OCI-LY7 (cell line): ENCODE measurements around the gene MEMO1. TPM values are rescaled to one million over a fixed set of nuclear protein-coding genes. Genes with fewer than 3 reads are reported as not detected.
"Not testable (repeated sequence)": the region's sequence is repeated elsewhere in the genome, so short reads cannot be mapped to it uniquely, and the experiment has no call there.

Source experiments
- BruUV-seq: library from RNA; stranded (reverse); fragments of 400-500 nt; replicated peaks from 2 replicates; lab custom pipeline; 2021; lab: Mats Ljungman, UMichigan
- CTCF ChIA-PET: fragments of 300-600 bp; sonication (Branson Sonifier 250); formaldehyde crosslinking; loops from one replicate; lab custom pipeline; 2022; ENCODE audit warnings: antibody characterized with exemption; ENCODE audit not compliant: unreplicated experiment; lab: Charles Lee
- POLR2A ChIA-PET: fragments of 300-600 bp; sonication (Branson Sonifier 250); formaldehyde crosslinking; loops from one replicate; lab custom pipeline; 2022; ENCODE audit warnings: antibody characterized with exemption; lab: Charles Lee
- DNase-seq: peaks from one replicate; pipeline ENCODE4 v3.0.0-alpha.2; 2015; ENCODE audit warnings: low spot score
- H2AFZ ChIP-seq: fragments of 200-600 bp; sonication (generic), shearing (Covaris generic); 2 replicates; pipeline ENCODE4 v1.6.1; 2014; ENCODE audit warnings: mild to moderate bottlenecking, antibody characterized with exemption, low read length, moderate library complexity
- H3K27ac ChIP-seq: fragments of 200-600 bp; sonication (generic); 2 replicates; pipeline ENCODE4 v1.5.1; 2014; ENCODE audit warnings: mixed run types, low read depth, mild to moderate bottlenecking, moderate library complexity, low read length, inconsistent platforms; ENCODE audit not compliant: poor library complexity, severe bottlenecking
- H3K36me3 ChIP-seq: fragments of 200-600 bp; sonication (generic); 2 replicates; pipeline ENCODE4 v1.6.1; 2014; ENCODE audit warnings: mild to moderate bottlenecking, antibody characterized with exemption, low read length, moderate library complexity, mixed read lengths; ENCODE audit not compliant: insufficient read depth
- H3K4me1 ChIP-seq: fragments of 200-600 bp; sonication (generic); 2 replicates; pipeline ENCODE4 v1.5.1; 2014; ENCODE audit warnings: mild to moderate bottlenecking, low read length; ENCODE audit not compliant: insufficient read depth, poor library complexity, severe bottlenecking
- H3K4me2 ChIP-seq: fragments of 200-600 bp; sonication (generic); 2 replicates; pipeline ENCODE4 v1.6.1; 2014; ENCODE audit warnings: mild to moderate bottlenecking, low read length
- H3K4me3 ChIP-seq: fragments of 200-600 bp; sonication (generic); 2 replicates; pipeline ENCODE4 v1.5.1; 2014; ENCODE audit warnings: mild to moderate bottlenecking, low read depth, low read length; ENCODE audit not compliant: poor library complexity, severe bottlenecking
- H3K79me2 ChIP-seq: fragments of 200-600 bp; sonication (generic); 2 replicates; pipeline ENCODE4 v1.6.1; 2016; ENCODE audit warnings: low read depth, mild to moderate bottlenecking, low read length, moderate library complexity, mixed read lengths; ENCODE audit not compliant: insufficient read depth
- H3K9me2 ChIP-seq: fragments of 200-600 bp; sonication (generic); 2 replicates; pipeline ENCODE4 v1.6.1; 2016; ENCODE audit warnings: mild to moderate bottlenecking, low read length, mixed read lengths; ENCODE audit not compliant: insufficient read depth
- H3K9me3 ChIP-seq: fragments of 200-600 bp; sonication (generic); 2 replicates; pipeline ENCODE4 v1.6.1; 2014; ENCODE audit warnings: mild to moderate bottlenecking, mixed run types, low read length, mixed read lengths
- H4K20me1 ChIP-seq: fragments of 200-600 bp; sonication (generic); 2 replicates; pipeline ENCODE4 v1.6.1; 2014; ENCODE audit warnings: mild to moderate bottlenecking, antibody characterized with exemption, low read length, moderate library complexity, mixed read lengths; ENCODE audit not compliant: insufficient read depth
- EZH2phosphoT487 ChIP-seq: fragments of 200-600 bp; sonication (generic); IDR thresholded peaks from 2 replicates; pipeline ENCODE4 v1.6.1; 2018; ENCODE audit warnings: low read depth, borderline replicate concordance, mild to moderate bottlenecking, mixed run types, antibody characterized with exemption, low read length, moderate library complexity, mixed read lengths
- intact Hi-C: fragments of 100-400 bp; cut with micrococcal nuclease; formaldehyde crosslinking; loops from one replicate; pipeline ENCODE4 v1.10.0; 2022; ENCODE audit not compliant: unreplicated experiment
- total RNA-seq, 2 experiments: library from RNA; depleted of rRNA in 1 of 2; stranded (reverse); fragments of >200 nt in 1 of 2; shearing (Covaris generic) in 1 of 2; gene quantifications; 2 replicates each; pipeline ENCODE4 v1.2.3, GENCODE V29; 2014 to 2022
- TF ChIP-seq, protein P1 (sequence below): fragments of 200-600 bp; sonication (generic); conservative IDR thresholded peaks from 2 replicates; pipeline ENCODE4 v1.5.1; 2014; ENCODE audit warnings: mild to moderate bottlenecking, antibody characterized with exemption, low read length, moderate library complexity, mixed read lengths

Gene MEMO1
- total RNA-seq, 2 experiments from 2014 or later: 24.0 to 54.0 TPM

DNA sequence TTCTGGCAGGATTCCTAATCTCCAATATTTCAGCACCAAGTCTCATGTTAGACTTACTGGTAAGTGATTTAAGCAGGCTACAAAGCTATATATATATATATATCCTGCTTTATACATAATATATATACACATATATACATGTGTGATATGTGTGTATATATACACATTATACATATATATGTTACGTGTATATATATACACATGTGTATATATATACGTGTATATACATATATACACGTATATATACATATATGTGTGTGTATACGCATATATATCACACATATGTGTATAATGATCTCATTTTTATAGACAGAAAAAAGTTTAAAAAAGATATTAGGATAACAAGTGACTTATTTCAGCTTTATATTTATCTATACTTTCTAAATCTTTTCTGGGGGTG is 41.6 kb downstream of the MEMO1 start:
- POLR2A ChIA-PET: interaction anchor here (0.6 kb wide), 2 partner anchors 12 to 391 kb away, joined by 3 to 4 read pairs; no protein-coding TSS in a partner anchor
- no peak overlapping the region for H3K27ac ChIP-seq
- peaks cover 3% of the 10 kb centered on the region for H3K4me1 ChIP-seq
- H3K4me2 ChIP-seq: no peak overlapping the region
- H2AFZ ChIP-seq: no peak overlapping the region
- TF ChIP-seq EZH2phosphoT487: no peak
- TF ChIP-seq, protein P1, sequence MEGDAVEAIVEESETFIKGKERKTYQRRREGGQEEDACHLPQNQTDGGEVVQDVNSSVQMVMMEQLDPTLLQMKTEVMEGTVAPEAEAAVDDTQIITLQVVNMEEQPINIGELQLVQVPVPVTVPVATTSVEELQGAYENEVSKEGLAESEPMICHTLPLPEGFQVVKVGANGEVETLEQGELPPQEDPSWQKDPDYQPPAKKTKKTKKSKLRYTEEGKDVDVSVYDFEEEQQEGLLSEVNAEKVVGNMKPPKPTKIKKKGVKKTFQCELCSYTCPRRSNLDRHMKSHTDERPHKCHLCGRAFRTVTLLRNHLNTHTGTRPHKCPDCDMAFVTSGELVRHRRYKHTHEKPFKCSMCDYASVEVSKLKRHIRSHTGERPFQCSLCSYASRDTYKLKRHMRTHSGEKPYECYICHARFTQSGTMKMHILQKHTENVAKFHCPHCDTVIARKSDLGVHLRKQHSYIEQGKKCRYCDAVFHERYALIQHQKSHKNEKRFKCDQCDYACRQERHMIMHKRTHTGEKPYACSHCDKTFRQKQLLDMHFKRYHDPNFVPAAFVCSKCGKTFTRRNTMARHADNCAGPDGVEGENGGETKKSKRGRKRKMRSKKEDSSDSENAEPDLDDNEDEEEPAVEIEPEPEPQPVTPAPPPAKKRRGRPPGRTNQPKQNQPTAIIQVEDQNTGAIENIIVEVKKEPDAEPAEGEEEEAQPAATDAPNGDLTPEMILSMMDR: no peak
- no peaks in the 10 kb centered on the region for H3K9me2 ChIP-seq
- CTCF ChIA-PET: no interaction called here
- peaks cover 78% of the 10 kb centered on the region for H3K79me2 ChIP-seq
- peaks cover 10% of the 10 kb centered on the region for H3K36me3 ChIP-seq
- H3K4me3 ChIP-seq: no peak overlapping the region
- H4K20me1 ChIP-seq: 0 out of 2 replicates have a peak, but pooled peaks cover 7% of the 10 kb centered on the region
- H3K9me3 ChIP-seq: no peaks in the 10 kb centered on the region
- DNase-seq: no peak
- no TSS peak for BruUV-seq
- intact Hi-C loops: no loop called here

DNA sequence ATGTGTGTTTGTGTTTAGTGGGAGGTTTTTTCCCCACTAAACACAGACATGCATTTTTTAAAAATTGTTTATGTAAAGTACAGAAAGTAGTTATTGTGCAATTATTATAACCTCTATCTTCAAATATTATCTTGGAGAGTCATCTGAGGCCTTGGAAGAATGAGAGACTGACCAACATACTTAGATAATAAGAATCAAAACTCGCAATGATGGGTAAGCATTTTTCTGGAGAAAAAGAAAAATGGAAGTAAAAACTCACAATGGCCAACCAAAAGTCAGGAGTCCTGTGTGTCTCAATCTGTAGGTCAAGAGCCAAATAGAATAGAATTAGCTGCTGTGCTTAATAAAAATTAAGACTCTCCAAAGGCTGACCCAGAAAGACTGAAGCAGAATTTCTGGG is 43.0 kb downstream of the MEMO1 start:
- H4K20me1 ChIP-seq: 0 out of 2 replicates have a peak, but pooled peaks cover 7% of the 10 kb centered on the region
- peaks cover 78% of the 10 kb centered on the region for H3K79me2 ChIP-seq
- no peak overlapping the region for H3K4me2 ChIP-seq
- CTCF ChIA-PET: no interaction called here
- H2AFZ ChIP-seq: no peak overlapping the region
- no peaks in the 10 kb centered on the region for H3K9me3 ChIP-seq
- no TSS peak for BruUV-seq
- peaks cover 5% of the 10 kb centered on the region; the same call in 1 of the 2 replicates for H3K36me3 ChIP-seq
- H3K4me1 ChIP-seq: peaks cover 3% of the 10 kb centered on the region
- DNase-seq: no peak
- H3K27ac ChIP-seq: no peak overlapping the region
- no peaks in the 10 kb centered on the region for H3K9me2 ChIP-seq
- H3K4me3 ChIP-seq: no peak overlapping the region
- intact Hi-C loops: no loop called here
- POLR2A ChIA-PET: interaction anchor here (0.6 to 1.0 kb wide), 3 partner anchors 15 to 169 kb away, joined by 3 to 9 read pairs (median 4); no protein-coding TSS in a partner anchor
- TF ChIP-seq, protein P1: no peak
- no peak for TF ChIP-seq EZH2phosphoT487

DNA sequence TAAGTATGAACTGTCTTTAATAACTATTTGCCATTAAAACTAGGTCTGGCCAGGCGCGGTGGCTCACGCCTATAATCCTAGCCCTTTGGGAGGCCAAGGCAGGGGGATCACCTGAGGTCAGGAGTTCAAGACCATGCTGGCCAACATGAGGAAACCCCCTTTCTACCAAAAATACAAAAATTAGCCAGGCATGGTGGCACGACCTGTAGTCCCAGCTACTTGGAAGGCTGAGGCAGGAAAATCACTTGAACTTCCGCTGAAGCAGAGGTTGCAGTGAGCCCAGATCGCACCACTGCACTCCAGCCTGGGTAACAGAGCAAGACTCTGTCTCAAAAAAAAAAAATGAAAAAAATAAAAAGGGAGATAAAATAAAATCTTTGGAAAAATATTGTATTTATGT is 44.4 kb downstream of the MEMO1 start:
- H3K4me1 ChIP-seq, CTCF ChIA-PET, H3K4me3 ChIP-seq, POLR2A ChIA-PET, H3K9me3 ChIP-seq, H3K4me2 ChIP-seq, H3K27ac ChIP-seq, H3K36me3 ChIP-seq, intact Hi-C loops, H2AFZ ChIP-seq, H3K9me2 ChIP-seq, BruUV-seq, DNase-seq, H4K20me1 ChIP-seq: not testable (repeated sequence)
- peaks cover 78% of the 10 kb centered on the region for H3K79me2 ChIP-seq
